ENCODE results near the gene TMEM132D.

TMEM132D gene

DNA sequence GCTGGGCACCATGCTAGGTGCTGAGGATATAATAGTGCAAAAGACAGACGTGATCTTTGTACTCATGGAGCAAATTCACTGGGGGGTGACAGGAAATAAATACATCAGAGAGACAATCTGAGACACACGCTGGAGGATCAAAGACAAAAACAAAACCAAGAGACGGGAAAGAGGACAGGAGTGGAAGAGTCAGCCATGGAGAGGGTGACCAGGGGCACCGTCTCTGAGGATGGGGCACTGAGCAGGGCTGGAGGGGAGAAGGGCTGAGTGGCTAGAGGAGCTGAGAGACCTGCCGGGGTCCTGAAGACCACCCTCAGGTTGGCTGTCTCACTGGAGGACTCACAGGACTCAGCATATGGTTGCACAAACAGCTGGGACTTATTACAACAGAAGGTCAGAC, 81.9 kb downstream of the TMEM132D start:
- no peak for DNase-seq

DNA sequence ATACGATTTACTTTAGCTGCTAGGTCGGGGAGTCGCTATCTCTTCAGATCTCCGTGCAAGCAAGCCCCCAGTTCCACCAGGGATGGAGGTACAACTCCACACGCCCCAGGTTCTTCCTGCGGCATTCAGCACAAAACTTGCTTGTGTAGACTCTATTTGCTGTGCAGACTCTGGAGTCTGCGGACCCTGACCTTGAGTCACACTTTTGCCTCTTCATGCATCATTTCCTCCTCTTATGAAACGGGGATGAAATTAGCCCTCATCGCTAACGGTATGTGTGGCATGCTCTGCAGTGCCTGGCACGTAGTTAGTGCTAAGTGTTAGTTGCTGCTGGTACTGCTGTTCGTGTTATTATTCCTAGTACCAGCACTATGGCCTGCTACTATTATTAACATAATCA, 84.4 kb downstream of the TMEM132D start:
- no peak for DNase-seq

DNA sequence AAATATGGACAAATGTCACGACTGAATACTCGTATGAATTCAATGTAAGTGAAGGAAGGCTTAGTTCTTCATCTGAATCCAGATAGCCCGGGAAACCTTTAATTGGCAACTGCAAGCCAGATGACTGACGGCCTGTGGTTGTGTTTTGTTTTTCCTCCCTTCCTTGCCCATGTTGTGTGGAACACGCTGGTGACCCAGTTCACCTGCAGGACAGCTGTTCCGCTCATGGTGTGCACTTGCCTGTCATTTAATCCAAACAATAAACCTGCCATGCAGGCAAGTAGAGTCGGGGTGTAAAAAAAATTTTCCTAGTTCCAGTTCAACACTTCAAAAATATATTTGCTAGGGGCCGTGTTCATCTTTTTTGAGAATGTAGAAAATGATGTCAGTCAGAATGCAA, 88.0 kb downstream of the TMEM132D start:
- no peak for DNase-seq

DNA sequence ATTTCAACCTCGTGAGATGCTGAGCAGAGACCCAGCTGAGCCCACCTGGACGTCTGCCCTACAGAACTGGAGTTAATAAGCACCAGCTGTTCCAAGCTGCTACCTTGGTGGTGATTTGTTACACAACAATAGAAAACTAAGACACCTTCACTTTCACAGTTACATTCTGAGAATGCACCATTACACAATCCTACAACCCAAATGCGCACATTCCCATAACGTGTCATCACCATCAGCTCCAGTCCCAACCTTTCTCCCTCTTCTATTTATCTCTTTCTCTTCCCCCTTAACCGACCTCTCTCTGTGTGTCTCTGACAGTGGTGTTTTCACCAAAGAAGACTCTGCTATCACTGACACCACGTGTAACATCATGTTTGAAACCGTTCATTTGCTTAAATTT, 91.9 kb downstream of the TMEM132D start:
- DNase-seq, result no peak

DNA sequence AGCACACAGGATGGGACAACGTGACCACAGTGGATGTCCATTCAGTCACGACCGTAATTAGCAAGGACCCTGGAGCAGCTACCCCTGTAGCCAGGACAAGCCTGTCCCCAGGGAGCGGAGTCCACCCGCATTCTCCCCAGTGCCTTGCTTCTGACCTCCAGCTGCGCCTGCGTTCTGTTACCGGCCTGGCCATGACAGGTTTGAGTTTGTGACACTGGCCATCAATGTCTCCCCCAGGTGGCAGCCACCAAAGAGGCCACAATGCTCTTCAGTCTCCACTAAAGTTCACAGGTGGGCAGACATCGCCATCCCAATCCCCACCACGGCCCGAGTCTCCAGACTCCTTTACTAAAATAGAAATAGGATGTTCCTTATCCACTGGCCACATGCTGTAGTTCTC, 96.7 kb downstream of the TMEM132D start:
- no peak for DNase-seq

DNA sequence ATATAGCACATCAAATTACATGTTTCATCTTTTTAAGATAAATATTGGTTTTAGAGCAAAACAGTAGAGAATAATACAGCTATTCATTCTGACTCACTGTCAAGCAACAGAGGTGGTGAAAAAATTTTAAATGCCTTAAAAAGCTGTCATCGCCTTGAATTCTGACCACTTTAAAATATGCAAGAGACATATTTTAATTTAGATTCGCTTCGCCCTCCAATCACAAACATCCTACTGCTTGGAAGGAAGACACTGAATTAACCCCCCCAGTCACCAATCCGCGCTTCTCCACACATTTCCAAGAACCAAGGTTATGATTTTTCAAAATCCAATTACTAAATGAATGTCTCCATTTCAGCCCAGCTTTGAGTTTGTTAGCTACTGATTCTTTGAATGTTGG, 112.4 kb downstream of the TMEM132D start:
- DNase-seq, result no peak

DNA sequence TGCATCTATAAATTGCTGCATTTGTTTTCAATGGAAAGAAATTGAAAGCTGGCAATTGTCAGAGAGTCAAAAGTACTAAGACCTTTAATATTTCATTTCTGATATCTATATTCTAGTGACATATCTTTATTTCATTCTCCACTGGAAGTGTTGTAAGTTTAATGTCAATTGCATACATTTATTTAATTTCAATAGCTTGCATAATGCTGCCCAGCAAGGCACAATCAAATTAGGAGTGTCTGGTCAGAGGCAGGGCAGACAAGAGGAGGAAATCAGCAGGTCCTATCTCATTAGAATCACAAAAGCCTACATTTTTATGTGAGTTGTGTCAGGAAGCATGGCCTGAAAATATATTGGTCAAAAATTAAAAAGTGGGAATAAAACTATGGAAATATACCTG, 112.9 kb downstream of the TMEM132D start:
- no peak for DNase-seq

DNA sequence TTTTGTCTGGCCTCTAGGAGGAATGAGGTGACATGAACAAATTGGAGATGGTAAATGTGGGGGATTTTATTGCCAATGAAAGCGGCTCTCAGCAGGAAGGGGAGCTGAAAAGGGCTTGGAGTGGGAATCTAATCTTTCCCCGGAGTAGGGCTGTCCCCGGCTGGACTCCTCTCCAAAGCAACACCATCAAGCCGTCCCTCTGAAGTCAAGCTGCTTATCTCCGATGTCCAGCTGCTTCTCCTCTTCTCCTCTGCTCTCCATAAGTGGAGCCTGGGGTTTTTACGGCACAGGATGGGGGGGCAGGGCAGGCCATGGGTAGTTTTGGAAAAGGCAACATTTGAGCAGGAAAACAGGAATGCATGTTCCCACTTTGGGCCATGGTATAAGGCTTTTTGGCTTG, 113.5 kb downstream of the TMEM132D start:
- no peak for DNase-seq

DNA sequence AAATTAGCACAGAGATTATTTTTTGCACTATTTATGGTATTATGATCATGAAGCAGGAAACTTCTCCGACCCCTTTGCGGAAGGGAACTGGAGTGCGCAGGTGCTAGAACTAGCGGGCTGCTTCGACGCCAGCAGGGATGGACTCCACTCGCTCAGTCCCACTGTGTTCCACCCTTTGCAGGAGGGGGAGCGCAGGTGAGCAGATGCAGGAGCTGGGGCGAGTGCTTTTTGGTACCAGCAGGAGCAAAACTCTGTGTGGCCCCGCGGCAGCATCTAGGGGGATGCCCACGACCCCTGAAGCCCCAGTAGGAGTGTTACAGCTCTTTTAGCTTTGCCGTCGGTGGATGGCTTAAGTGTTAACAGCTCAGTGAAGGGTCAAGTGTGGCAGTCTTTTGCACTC, 113.9 kb downstream of the TMEM132D start:
- DNase-seq, result no peak

DNA sequence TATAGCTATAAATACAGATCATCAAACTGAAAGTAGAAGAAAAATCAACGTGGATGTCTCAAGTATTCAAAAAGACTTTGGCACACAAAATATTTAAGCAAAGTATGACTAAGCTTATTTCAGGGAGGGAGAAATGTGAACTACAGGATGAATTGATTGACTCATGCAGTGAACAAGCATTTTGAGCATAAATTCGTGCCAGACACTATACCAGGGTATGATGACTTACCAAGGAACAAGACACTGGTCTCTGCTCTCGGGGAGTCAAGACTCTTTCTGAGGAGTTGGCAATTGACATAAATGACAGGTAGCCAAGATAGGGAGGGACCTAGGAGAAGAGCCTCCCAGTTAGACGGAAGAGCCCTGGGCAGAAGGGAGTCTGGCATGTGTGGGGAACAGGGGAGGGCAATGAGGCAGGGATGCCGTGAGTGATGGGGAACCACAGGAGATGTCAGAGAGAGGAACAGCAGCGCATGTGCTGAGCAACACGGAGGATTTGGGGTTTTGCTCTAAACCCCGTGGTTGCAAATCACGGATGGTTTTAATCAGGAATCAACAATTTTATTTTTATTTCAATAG, 115.2 kb downstream of the TMEM132D start:
- DNase-seq, result no peak

DNA sequence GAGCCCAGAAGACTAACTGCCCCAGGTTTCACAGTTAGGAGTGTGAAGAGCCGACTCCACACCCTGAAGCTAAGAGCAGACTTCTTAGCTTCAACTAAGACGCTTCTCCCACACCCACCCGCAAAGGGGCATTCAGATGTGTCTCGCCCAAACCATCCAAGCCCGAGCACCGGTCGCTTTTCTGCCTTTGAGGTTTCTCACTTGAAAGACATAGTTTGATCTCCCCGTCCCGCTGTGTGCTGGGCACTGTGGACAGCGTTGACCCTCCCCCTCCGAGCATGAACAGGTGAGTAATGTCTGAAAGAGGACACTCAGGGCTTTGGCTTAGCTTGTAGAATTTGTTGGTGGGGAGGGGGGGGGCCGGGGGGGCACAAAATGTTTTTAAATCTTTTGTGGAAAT, 123.8 kb downstream of the TMEM132D start:
- no peak for DNase-seq

DNA sequence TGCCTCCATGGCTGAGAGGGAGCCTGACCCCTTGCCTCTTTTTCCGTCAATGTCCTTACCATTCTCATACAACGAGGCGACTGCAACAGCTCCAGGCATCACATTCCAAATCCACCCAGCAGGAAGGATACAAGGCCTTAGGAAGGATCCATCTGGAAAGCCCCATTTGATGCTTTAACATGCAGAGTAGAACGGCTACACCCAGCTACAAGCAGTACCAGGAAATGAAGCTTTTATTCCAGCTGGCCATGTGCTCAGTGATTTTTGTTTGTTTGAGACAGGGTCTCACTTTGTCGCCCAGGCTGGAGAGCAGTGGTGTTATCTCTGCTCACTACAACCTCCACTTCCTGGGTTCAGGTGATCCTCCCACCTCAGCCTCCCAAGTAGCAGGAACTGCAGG, 124.8 kb downstream of the TMEM132D start:
- no peak for DNase-seq

DNA sequence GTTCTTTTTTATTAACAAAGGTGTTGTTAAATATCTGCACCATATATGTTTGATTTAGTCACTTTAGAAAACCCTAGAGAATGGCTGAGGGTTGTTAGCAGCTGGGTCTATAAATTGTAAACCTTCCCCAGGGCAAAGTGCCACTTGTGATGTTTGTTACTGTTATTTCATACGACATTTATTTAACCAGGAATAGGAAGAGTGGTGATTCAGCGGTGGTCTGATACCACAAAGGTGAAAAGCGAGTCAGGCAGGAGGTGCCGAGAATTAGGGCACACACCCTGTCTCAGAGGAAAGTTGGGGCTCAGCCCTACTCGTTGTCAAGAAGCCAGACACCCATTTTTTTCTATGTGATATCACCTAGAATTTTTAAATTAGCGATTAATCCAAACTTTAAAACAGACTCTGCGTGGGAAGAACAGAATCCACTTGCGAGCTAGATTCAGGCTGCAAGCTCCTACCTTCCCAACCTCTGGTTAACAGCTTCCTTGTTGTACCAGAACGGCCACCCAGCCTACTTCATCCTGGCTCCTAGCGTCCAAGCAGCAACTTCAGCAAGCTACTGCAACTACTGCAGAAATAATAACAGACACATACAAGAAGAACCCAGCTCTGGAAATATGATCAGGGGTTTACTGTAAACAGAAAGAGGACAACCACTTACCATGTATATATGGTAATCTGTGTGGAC, 126.7 kb downstream of the TMEM132D start:
- DNase-seq, result no peak

DNA sequence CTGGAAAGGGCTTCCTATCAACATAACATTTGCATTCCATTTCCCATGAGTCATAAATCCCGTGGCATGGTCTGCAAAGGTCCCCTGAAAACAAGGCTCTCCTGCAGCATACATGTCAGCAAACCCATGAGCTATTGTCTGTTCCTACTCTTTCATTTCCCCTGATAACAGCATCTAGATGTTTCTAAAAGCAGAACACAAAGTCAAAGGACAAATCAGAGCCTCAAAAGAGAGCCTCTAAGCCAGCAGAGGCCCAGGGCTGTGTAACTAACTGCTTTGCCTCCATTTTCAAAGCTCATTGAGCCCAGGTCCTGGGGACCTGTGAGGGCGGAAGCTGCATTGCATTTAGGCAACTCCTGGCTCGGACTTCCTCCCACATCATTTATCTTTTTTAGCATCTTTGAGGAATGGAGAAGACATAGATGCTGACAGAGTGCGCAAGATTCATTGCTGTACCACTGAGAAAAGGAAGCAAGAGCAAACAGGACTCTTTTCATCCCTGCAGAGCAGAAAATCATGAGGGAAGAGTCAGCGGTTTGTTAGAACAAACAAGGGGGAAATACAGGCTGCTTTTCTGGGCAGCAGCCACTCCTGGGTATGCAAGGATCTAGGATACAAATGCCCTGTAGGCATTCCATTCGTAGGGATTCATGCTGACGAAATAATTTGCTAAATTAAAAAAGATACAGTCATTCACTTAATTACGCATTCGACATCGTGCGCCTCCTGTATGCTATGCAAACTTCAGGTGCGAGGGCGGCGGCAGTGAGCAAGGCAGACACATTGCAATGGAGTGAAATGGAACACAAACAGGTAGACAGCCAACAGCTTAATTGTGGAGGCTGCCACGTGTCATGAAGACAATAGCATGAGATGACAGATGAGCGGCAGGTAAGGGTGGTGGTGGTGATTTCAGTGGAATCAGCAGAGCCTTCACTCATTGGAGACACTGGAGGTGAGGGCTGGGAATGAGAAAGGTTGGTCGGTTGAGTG, 131.0 kb downstream of the TMEM132D start:
- DNase-seq, result no peak

DNA sequence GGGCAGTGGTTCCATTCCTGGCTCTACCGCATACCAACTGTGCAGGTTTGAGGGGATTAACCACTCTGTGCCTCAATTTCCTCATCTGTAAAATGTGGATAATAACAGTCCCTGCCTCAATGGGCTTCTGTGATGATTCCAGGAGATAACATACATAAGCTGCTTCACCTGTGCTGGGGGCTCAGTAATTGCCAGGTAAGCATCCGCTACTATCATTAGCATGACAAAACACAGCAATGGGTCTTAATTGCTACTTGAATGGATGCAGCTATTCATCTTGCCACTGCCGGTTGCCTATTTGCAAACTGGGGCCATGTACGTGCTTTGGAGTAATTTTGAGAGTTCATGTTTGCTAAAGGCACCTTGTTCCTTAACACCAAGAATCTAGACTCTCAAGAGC, 132.6 kb downstream of the TMEM132D start:
- DNase-seq, result no peak

DNA sequence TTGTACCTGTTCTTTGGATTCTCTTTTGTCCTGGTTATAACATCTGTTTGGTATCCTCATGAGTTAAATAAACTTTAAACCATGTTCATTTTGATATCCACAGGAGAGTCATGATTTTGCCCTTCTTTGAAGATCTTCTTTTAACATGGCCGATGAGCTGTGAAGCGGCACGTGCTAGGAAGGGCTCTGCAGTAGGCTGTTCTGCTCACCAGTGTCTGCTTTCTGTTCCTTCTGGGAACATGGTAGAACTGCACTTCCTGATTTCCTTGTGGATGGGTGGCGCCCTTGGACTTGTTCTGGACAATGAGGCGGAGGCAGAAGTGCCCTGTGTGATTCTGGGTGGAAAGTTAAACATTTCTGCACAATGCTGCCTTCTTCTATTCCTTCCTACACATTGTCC, 138.1 kb downstream of the TMEM132D start:
- DNase-seq, result no peak

DNA sequence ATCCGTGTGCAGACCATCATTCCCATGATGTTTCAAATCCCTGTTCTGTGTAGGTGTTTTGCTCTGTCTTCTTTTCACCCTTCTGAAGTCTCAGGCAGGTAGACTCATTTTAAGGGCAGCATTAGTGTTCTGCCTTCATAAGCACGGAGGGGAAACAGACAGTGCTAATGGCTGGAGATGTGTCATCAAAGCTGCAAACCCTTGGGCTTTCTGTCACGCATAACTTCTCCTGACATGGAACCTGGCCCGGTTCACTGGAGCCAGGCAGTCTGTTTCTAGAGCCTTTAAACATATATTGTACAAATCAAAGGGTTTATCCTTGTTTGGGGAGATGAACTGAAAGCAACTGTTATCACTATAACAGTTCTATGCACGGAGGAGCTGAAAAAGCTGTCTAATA, 141.4 kb downstream of the TMEM132D start:
- DNase-seq, result no peak

DNA sequence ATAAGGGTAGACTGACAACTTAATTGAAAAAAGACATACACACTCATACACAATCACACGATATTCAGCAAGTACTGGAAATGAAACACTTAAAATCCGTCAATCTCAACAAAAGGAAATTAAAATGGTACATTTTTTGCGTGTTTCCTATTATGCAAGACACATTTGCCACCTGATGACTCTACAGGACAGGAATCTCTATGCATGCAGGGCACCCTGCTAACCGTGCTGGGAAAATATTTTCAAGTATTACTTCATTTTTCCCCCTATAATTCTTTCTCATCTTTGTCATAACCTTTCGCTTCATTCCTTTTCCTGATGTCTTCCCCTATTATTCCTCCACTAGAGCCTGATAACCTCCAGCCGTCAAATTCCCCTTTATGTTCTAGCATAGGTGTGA, 150.2 kb downstream of the TMEM132D start:
- no peak for DNase-seq

DNA sequence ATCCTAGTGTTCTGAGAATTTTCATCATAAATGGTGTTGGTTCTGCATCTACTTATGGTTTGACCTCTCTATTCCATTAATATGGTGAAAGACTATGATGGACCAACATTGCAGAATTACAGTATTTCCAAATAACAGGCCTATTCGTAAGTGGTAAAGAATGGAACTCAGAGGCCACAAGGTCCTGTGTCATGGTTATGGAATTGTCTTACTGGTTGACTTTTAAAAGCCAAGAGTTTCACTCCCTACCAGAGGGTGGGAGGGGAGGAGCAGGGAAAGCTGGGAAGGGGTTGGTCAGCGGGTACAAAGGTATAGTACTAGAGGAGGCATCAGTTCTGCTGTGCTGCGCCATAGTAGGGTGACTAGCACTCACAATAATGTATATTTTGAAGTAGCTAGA, 153.4 kb downstream of the TMEM132D start:
- no peak for DNase-seq

DNA sequence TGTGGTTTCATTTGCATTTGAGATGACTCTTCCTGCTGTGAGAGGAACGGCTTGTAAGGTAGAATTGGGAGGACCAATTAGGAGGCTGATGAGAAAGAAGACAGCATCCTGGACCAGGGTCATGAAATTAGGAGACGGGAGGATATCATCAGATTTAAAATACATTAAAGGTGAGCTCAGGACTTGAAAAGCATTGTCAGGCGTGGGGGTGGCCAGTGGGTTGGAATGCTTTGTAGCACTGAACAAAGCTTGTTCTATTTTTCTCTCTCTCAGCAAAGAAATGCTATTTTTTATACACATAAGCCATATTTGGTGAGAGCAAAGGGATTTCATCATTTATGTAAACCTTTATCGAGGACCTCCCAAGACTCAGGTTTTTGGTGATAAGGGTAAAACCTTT, 157.5 kb downstream of the TMEM132D start:
- DNase-seq, result no peak

DNA sequence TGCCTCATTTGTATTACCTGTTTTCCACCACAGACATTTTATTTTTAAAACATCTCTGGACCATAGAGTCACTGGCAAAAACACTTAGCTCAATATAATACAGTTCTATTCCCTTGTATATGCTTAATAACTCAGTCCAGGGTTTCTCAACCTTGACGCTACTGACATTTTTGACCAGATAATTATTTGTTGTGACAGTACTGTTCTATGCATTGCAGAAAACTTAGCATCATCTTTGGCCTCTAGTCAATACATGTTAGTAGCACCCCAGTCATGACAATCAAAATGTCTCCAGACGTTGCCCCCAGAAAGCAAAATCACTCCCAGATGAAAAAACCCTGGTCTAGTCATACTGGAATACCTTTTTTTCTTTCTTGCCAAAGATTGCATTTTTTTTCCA, 174.7 kb downstream of the TMEM132D start:
- DNase-seq, result no peak

DNA sequence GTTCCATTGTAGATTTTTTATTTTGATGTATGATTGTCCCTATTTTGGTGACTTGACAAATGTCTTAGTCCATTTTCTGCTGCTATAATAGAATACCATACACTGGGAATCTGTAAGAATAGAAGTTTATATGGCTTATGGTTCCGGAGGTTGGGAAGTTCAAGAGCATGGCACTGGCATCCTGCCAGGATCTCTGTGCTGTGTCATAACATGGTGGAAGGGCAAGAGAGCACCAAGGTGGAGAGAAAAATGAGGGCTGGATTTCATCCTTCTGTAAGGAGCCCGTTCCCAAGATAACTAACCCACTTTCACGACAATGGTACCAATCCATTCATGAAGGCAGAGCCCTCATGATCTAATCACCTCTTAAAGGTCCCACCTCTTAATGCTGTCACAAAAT, 176.7 kb downstream of the TMEM132D start:
- no peak for DNase-seq

DNA sequence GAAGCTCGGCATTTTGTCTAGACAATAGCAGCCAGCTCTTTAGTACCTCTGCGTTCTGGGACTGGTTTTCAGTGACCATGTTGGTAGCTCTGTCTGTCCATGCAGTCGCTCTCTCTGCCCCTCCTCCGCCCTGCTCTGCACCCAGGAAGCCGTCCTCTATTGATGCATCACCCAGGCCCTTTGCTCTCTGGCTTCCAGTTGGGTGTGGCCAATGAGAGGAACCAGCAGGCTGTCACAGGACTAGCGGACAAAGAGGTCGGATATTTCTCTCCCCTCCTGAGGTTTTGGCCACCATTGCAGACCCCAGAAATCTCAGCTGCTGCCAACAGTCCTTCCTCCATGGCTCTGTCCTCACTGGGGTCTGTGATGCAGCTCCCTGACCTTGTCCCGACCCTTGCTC, 180.6 kb downstream of the TMEM132D start:
- no peak for DNase-seq

DNA sequence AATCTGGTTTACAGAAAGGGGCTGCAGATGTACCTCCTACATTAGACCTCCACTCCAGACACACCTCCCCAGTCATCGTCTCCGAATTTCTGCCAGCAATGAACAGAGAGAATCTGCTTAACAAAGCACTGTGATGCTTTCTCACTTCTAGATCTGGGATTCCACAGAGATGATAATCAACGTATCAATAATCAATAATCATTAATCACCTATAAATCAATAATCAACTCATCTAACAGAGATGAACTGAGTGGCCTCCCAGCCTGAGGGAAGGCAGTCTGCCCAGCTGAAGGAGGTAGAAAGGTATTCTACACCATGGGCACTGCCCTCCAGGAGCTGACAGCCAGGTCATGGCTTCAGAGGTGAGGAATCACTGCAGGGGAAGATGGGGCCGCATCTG, 183.2 kb downstream of the TMEM132D start:
- no peak for DNase-seq

Data from T-helper 2 cell (primary cell).